Smooth muscle cell (in vitro differentiated cells): ENCODE data around the gene PNKP. TPM values are rescaled to one million over a fixed set of nuclear protein-coding genes. Genes with fewer than 3 reads are reported as not detected.

Source experiments
- DNase-seq: peaks from one replicate; lab custom pipeline; 2025; ENCODE audit not compliant: unreplicated experiment; lab: John Stamatoyannopoulos, UW
- H2AFZ ChIP-seq: fragments of 200-600 bp; sonication (generic); 2 replicates; pipeline ENCODE4 v1.6.0; 2016; ENCODE audit warnings: antibody characterized with exemption, low read depth, mild to moderate bottlenecking
- H3F3A ChIP-seq: fragments of 200-600 bp; sonication (generic); 2 replicates; pipeline ENCODE4 v1.6.0; 2017; ENCODE audit warnings: antibody characterized with exemption, low read depth
- H3K27ac ChIP-seq: fragments of 200-600 bp; sonication (generic); 2 replicates; pipeline ENCODE4 v1.5.1; 2016; ENCODE audit warnings: low read depth, mild to moderate bottlenecking
- H3K27me3 ChIP-seq: fragments of 200-600 bp; sonication (generic); 2 replicates; pipeline ENCODE4 v1.6.1; 2016; ENCODE audit warnings: low read depth, mild to moderate bottlenecking
- H3K36me3 ChIP-seq: fragments of 200-600 bp; sonication (generic); 2 replicates; pipeline ENCODE4 v1.5.1; 2016; ENCODE audit warnings: low read depth
- H3K4me1 ChIP-seq: fragments of 200-600 bp; sonication (generic); 2 replicates; pipeline ENCODE4 v1.5.1; 2016; ENCODE audit warnings: low read depth
- H3K4me2 ChIP-seq: fragments of 200-600 bp; sonication (generic); 2 replicates; pipeline ENCODE4 v1.6.0; 2016; ENCODE audit warnings: mild to moderate bottlenecking
- H3K4me3 ChIP-seq: fragments of 200-600 bp; sonication (generic); 2 replicates; pipeline ENCODE4 v1.5.1; 2016; ENCODE audit warnings: mild to moderate bottlenecking
- H3K79me2 ChIP-seq: fragments of 200-600 bp; sonication (generic); 2 replicates; pipeline ENCODE4 v1.6.0; 2016; ENCODE audit warnings: low read depth, mild to moderate bottlenecking
- H3K9ac ChIP-seq: fragments of 200-600 bp; sonication (generic); 2 replicates; pipeline ENCODE4 v1.6.0; 2016; ENCODE audit warnings: low read depth
- H3K9me3 ChIP-seq: fragments of 200-600 bp; sonication (generic); replicated peaks from 2 replicates; pipeline ENCODE4 v1.5.1; 2016; ENCODE audit warnings: low read depth
- H4K20me1 ChIP-seq: fragments of 200-600 bp; sonication (generic); 2 replicates; pipeline ENCODE4 v1.6.0; 2016; ENCODE audit warnings: low read depth
- CTCF ChIP-seq: fragments of 200-600 bp; sonication (generic); IDR thresholded peaks from 2 replicates; pipeline ENCODE4 v1.5.1; 2017; ENCODE audit warnings: borderline replicate concordance, mild to moderate bottlenecking, antibody characterized with exemption; ENCODE audit not compliant: insufficient read depth, poor library complexity, severe bottlenecking
- WGBS: methylation state at CpG from one replicate; pipeline ENCODE4 v1.1.7; 2016; ENCODE audit warnings: low lambda C conversion rate; 5-methylcytosine and 5-hydroxymethylcytosine counted together
- polyA plus RNA-seq: library from polyadenylated mRNA; unstranded; fragments of >200 nt; fragmentation: Nextera tagmentation; extraction: Ambion mirVana; gene quantifications from 2 replicates; pipeline ENCODE4 v1.2.1, GENCODE V29; 2016
- total RNA-seq: library from RNA; depleted of rRNA; stranded (reverse); fragments of >200 nt; gene quantifications from 2 replicates; pipeline ENCODE4 v1.2.3, GENCODE V29; 2014

The PNKP gene
- total and polyA plus RNA-seq, 2 experiments from 2014 or later, result 15.3 to 42.4 TPM

DNA sequence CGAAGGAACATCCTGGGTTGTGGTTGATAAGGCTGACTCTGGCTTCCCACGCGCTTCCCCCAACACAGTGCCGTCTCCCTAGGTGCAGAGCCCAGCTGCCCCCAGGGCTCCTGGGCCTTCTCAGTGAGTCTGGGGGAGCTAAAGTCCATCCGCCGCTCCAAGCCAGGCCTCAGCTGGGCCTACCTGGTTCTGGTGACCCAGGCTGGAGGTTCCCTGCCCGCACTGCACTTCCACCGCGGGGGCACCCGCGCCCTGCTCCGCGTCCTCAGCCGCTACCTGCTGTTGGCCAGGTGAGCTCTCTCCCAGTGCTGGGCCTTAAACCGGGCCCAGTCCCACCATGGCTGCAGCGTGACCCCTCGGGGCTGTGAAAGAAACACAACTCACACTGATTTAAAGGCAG is 13.8 kb upstream of the PNKP start:
- DNase-seq, result no peak
- Histone ChIP-seq H2AFZ (no peak overlapping the region), H4K20me1 (peaks cover 5% of the 10 kb centered on the region), H3K27me3 (no peaks in the 10 kb centered on the region), H3K9ac (no peak overlapping the region), H3K9me3 (no peaks in the 10 kb centered on the region), H3K4me2 (no peak overlapping the region), H3K4me3 (no peak overlapping the region), H3K4me1 (peaks cover 5% of the 10 kb centered on the region), H3F3A (peaks cover 3% of the 10 kb centered on the region), H3K79me2 (peaks cover 2% of the 10 kb centered on the region), H3K36me3 (peaks cover 5% of the 10 kb centered on the region), H3K27ac (no peak overlapping the region)
- WGBS, result 97% methylated on average over 17 of the region's 17 CpGs
- no peak for TF ChIP-seq CTCF

GRCh38 chr19:49880162-49880869 is 12.9 kb upstream of the PNKP start:
- peaks cover 5% of the 10 kb centered on the region for H4K20me1 ChIP-seq
- H3F3A ChIP-seq, result peaks cover 3% of the 10 kb centered on the region
- WGBS, result 95% methylated on average over 10 of the region's 10 CpGs
- no peak overlapping the region for H3K27ac ChIP-seq
- H3K9me3 ChIP-seq, result no peaks in the 10 kb centered on the region
- no peak for DNase-seq
- H3K4me3 ChIP-seq, result no peak overlapping the region
- peaks cover 10% of the 10 kb centered on the region for H3K4me1 ChIP-seq
- TF ChIP-seq CTCF, result no peak
- H3K9ac ChIP-seq, result no peak overlapping the region
- H3K4me2 ChIP-seq, result no peak overlapping the region
- no peaks in the 10 kb centered on the region for H3K27me3 ChIP-seq
- H3K36me3 ChIP-seq, result peaks cover 5% of the 10 kb centered on the region
- H2AFZ ChIP-seq, result no peak overlapping the region
- H3K79me2 ChIP-seq, result peaks cover 10% of the 10 kb centered on the region

DNA sequence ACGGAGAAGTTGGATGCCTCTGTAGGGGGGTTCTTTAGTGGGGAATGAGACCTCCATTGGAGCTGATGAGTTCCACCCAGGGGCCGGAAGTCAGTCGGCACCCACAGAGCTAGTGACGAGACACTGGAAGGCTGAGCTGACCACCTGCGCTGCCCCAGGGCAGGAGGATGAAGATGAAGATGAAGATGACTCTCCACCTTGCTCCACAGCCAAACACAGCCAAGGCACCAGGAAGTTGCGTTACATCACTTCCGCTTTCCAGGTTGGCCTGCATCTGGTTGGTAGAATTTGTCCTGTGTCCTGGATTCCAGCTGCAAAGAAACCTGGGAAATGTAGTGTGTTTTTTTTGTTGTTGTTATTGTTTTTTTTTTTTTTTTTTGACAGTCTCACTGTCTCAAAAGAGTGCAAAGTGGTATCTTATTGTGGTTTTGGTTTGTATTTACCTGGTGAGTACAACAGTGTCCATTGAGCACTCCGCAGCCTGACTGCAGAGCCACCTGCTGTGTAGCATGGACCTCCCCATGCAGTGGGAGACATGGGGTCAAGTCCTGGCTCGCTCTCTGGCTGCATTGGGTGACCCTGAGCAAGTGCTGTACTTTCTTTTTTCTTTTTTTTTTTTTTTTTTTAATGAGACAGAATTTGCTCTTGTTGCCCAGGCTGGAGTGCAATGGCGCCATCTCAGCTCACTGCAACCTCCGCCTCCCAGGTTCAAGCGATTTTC is 12.0 kb upstream of the PNKP start:
- Histone ChIP-seq H3F3A (peaks cover 3% of the 10 kb centered on the region), H2AFZ (no peak overlapping the region), H3K27ac (no peak overlapping the region), H3K4me3 (no peak overlapping the region), H3K79me2 (peaks cover 20% of the 10 kb centered on the region), H3K27me3 (no peaks in the 10 kb centered on the region), H3K9me3 (no peaks in the 10 kb centered on the region), H3K9ac (no peak overlapping the region), H4K20me1 (peaks cover 5% of the 10 kb centered on the region), H3K4me2 (no peak overlapping the region), H3K4me1 (peaks cover 12% of the 10 kb centered on the region), H3K36me3 (peaks cover 5% of the 10 kb centered on the region)
- DNase-seq, result no peak
- WGBS, result 95% methylated on average over 12 of the region's 12 CpGs
- no peak for TF ChIP-seq CTCF
